Neural crest cell (in vitro differentiated cells): Measurements from ENCODE around the gene CHFR. TPM values are rescaled to one million over a fixed set of nuclear protein-coding genes. Genes with fewer than 3 reads are reported as not detected.
"Not testable (repeated sequence)": the region's sequence is repeated elsewhere in the genome, so short reads cannot be mapped to it uniquely, and the experiment has no call there.

Experiments used
- DNase-seq: peaks from one replicate; pipeline ENCODE4 v3.0.0; 2021; ENCODE audit warnings: low read depth, mixed read lengths, low spot score
- H3K27ac Mint-ChIP-seq: one replicate; pipeline ENCODE4 v1.8.0; 2021; ENCODE audit warnings: mild to moderate bottlenecking, mixed read lengths; ENCODE audit not compliant: unreplicated experiment
- H3K27me3 Mint-ChIP-seq: 2 replicates; pipeline ENCODE4 v1.8.0; 2021; ENCODE audit warnings: low read depth, mild to moderate bottlenecking, mixed read lengths
- H3K36me3 Mint-ChIP-seq: 2 replicates; pipeline ENCODE4 v1.8.0; 2021; ENCODE audit warnings: low read depth, mild to moderate bottlenecking, mixed read lengths
- H3K4me1 Mint-ChIP-seq: 2 replicates; pipeline ENCODE4 v1.8.0; 2021; ENCODE audit warnings: mixed read lengths
- H3K4me3 Mint-ChIP-seq: one replicate; pipeline ENCODE4 v1.8.0; 2021; ENCODE audit warnings: mild to moderate bottlenecking, mixed read lengths
- H3K9me3 Mint-ChIP-seq: 2 replicates; pipeline ENCODE4 v1.8.0; 2021; ENCODE audit warnings: mixed read lengths
- total RNA-seq: library from RNA; stranded (reverse); gene quantifications from 2 replicates; pipeline ENCODE4 v1.2.1, GENCODE V29; 2021
- TF ChIP-seq, protein P1 (sequence below): fragments of 200-600 bp; sonication (generic); conservative IDR thresholded peaks from 2 replicates; pipeline ENCODE4 v1.5.0; 2021; ENCODE audit warnings: antibody characterized with exemption, mild to moderate bottlenecking

CHFR gene
- total RNA-seq, 1 donor from 2014 or later = 39.9 TPM

DNA sequence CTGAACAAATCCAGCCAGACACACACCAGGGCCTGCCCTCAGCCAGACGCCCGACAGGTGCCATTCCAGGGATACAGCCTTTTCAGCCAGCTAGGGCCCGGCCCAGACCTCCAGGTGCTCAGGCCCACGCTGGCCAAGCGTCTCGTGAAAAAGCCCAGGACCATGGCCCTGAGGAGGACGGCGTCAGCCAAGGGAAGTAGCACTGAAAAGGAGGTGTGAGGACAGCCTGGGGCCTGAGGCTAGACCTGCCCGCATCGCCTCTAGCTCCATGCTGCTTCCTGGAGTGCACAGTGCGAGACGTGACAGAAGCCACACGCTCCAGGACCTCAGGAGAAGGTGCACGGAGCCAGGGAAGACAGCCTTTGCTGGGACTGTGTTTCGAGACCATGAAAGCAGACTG lies 88.6 kb downstream of the CHFR start:
- Mint-ChIP-seq H3K4me3 (no peak overlapping the region), H3K27me3 (no peaks in the 10 kb centered on the region), H3K36me3 (no peaks in the 10 kb centered on the region), H3K9me3 (no peaks in the 10 kb centered on the region), H3K4me1 (no peaks in the 10 kb centered on the region), H3K27ac (no peak overlapping the region)
- DNase-seq = no peak
- TF ChIP-seq, protein P1, sequence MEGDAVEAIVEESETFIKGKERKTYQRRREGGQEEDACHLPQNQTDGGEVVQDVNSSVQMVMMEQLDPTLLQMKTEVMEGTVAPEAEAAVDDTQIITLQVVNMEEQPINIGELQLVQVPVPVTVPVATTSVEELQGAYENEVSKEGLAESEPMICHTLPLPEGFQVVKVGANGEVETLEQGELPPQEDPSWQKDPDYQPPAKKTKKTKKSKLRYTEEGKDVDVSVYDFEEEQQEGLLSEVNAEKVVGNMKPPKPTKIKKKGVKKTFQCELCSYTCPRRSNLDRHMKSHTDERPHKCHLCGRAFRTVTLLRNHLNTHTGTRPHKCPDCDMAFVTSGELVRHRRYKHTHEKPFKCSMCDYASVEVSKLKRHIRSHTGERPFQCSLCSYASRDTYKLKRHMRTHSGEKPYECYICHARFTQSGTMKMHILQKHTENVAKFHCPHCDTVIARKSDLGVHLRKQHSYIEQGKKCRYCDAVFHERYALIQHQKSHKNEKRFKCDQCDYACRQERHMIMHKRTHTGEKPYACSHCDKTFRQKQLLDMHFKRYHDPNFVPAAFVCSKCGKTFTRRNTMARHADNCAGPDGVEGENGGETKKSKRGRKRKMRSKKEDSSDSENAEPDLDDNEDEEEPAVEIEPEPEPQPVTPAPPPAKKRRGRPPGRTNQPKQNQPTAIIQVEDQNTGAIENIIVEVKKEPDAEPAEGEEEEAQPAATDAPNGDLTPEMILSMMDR = no peak

DNA sequence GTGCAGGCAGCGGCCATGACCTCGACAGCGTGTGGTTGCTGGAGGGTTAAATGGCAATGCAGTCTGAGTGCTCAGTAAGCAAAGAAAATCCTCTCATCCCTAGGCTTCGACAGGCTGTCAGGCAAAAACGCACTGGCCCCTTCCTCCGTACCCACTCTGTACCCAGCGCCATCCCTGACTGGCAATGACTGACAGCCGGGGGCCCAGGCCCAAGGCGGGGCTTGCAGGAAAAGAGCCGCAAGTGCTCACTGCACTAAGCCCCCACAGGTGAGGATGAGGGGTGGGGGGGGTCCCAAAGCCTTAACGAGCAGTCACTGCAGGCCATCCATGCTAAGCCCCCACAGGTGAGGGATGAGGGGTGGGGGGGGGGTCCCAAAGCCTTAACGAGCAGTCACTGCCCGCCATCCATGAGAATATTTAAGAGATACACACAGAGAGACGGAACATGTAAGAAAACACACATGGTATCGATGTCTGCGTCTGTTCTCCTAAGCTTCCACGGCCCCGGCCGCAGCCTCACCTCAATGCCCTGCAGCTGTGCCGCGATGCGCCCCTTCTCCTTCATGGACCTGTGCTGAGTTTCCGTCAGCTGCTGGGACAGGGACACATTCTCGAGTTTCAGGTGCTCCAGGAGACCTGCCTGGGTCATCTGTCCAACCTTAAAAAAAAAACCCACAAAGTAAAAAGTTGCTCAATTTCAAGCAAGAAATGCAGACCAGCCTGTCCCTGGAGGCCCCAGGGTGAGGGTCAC lies 89.4 kb downstream of the CHFR start:
- H3K4me1 Mint-ChIP-seq = no peaks in the 10 kb centered on the region
- no peaks in the 10 kb centered on the region for H3K36me3 Mint-ChIP-seq
- H3K27me3 Mint-ChIP-seq = no peaks in the 10 kb centered on the region
- no peak overlapping the region for H3K27ac Mint-ChIP-seq
- H3K9me3 Mint-ChIP-seq = no peaks in the 10 kb centered on the region
- H3K4me3 Mint-ChIP-seq = no peak overlapping the region
- TF ChIP-seq, protein P1 = no peak
- DNase-seq = no peak

GRCh38 chr12:132795847-132796246 lies 91.6 kb downstream of the CHFR start:
- H3K27me3 Mint-ChIP-seq = no peaks in the 10 kb centered on the region
- DNase-seq = no peak
- no peaks in the 10 kb centered on the region for H3K9me3 Mint-ChIP-seq
- TF ChIP-seq, protein P1 = no peak
- no peak overlapping the region for H3K4me3 Mint-ChIP-seq
- H3K27ac Mint-ChIP-seq = no peak overlapping the region
- no peaks in the 10 kb centered on the region for H3K4me1 Mint-ChIP-seq
- peaks cover 4% of the 10 kb centered on the region for H3K36me3 Mint-ChIP-seq

DNA sequence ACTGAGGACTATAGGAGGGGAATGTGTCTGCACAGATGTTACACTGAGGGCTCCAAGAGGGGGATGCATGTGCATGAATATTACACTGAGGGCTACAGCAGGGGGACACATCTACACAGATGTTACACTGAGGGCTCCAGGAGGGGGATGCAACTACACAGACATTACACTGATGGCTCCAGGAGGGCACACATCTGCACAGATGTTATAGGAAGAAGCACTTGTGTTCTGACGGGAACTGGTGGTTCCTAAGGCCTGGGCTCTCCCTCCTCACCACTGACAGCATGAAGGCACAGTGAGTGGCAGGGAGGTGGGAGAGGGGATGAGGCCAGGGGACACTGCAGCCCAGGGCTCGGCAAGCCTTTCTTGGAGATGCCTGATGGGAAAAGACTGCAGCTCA lies 95.5 kb downstream of the CHFR start:
- not testable (repeated sequence) for H3K4me3 Mint-ChIP-seq, DNase-seq, H3K9me3 Mint-ChIP-seq, H3K27ac Mint-ChIP-seq, H3K27me3 Mint-ChIP-seq, H3K4me1 Mint-ChIP-seq
- peaks cover 21% of the 10 kb centered on the region for H3K36me3 Mint-ChIP-seq

DNA sequence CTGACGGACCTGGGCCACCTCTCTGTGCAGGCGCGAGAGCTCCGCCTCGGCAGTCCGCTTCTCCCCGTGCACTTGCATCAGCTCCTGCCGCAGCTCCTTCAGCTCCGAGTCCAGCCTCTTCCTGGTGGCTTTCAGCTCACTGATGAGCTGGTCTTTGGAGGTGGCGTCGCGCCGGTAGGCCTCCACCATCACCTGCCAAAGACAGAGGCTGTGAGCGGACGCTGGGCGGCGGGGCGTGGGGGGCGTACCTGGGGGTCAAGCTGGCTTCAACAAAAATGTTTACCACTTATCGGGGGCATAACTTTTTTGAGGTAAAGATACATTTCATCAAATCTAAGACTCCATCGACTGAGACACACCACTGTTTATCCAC lies 98.3 kb downstream of the CHFR start:
- Mint-ChIP-seq H3K27ac (no peak overlapping the region), H3K9me3 (no peaks in the 10 kb centered on the region), H3K27me3 (no peaks in the 10 kb centered on the region), H3K36me3 (peaks cover 34% of the 10 kb centered on the region), H3K4me1 (no peaks in the 10 kb centered on the region), H3K4me3 (no peak overlapping the region)
- TF ChIP-seq, protein P1 = no peak
- DNase-seq = no peak

DNA sequence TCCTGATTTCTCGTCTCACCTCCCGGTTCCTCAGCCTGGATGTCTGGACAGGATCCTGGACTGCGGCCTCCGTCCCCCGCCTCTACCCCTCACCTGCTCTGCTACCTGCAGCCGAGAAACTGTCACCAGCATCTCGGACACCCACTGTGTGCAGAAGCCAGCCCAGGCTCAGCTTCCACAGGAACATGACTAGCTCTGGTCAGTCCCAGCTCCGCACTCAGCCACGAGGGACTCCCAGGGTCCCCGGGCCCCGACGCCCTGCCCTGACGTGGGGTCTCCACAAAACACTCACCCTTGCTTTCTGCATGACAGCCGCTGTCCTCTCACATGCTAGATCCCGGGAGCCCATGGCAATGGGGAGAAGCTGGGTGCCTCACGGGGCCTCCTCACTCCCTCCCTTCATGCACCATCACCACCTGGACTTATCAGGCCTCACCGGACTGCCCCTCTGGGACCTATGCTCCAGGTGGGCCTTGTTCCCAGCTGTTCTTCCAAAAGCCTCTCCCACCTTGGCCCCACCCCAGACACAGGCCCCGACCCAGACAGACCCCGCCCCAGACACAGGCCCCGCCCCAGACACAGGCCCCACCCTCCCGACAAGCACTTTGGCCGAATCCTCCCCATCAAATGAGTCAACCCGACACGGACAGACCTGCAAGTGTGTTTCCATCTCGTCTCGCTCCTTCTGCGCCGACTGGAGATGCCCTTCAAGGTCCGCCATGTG lies 98.9 kb downstream of the CHFR start:
- Mint-ChIP-seq H3K27me3 (no peaks in the 10 kb centered on the region), H3K36me3 (peaks cover 34% of the 10 kb centered on the region), H3K4me1 (no peaks in the 10 kb centered on the region), H3K4me3 (no peak overlapping the region), H3K9me3 (no peaks in the 10 kb centered on the region), H3K27ac (peak overlapping the region; percentile 89)
- TF ChIP-seq, protein P1 = no peak
- no peak for DNase-seq
